ENCODE measurements around the gene KIAA0513.

KIAA0513 gene

GRCh38 chr16:85086347-85087291, 59.0 kb downstream of the KIAA0513 start:
- in situ Hi-C loops (cut with MboI; ENCODE audit: low pct_unique_long_range_greater_than_20kb, low sequenced_read_pairs, unreplicated experiment) = no loop called here
- TF ChIP-seq, protein P1, sequence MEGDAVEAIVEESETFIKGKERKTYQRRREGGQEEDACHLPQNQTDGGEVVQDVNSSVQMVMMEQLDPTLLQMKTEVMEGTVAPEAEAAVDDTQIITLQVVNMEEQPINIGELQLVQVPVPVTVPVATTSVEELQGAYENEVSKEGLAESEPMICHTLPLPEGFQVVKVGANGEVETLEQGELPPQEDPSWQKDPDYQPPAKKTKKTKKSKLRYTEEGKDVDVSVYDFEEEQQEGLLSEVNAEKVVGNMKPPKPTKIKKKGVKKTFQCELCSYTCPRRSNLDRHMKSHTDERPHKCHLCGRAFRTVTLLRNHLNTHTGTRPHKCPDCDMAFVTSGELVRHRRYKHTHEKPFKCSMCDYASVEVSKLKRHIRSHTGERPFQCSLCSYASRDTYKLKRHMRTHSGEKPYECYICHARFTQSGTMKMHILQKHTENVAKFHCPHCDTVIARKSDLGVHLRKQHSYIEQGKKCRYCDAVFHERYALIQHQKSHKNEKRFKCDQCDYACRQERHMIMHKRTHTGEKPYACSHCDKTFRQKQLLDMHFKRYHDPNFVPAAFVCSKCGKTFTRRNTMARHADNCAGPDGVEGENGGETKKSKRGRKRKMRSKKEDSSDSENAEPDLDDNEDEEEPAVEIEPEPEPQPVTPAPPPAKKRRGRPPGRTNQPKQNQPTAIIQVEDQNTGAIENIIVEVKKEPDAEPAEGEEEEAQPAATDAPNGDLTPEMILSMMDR (IDR thresholded peaks at IDR 0.05; ENCODE audit: extremely low read depth, insufficient read depth, missing control alignments) = peak; percentile 86
- peak; percentile 90 for DNase-seq (ENCODE audit: low spot score)

- in situ Hi-C loops (cut with MboI; ENCODE audit: low pct_unique_long_range_greater_than_20kb, low sequenced_read_pairs, unreplicated experiment) = no loop called here
Measured at GRCh38 chr16:85087899-85088569, 60.4 kb downstream of the KIAA0513 start.

DNA sequence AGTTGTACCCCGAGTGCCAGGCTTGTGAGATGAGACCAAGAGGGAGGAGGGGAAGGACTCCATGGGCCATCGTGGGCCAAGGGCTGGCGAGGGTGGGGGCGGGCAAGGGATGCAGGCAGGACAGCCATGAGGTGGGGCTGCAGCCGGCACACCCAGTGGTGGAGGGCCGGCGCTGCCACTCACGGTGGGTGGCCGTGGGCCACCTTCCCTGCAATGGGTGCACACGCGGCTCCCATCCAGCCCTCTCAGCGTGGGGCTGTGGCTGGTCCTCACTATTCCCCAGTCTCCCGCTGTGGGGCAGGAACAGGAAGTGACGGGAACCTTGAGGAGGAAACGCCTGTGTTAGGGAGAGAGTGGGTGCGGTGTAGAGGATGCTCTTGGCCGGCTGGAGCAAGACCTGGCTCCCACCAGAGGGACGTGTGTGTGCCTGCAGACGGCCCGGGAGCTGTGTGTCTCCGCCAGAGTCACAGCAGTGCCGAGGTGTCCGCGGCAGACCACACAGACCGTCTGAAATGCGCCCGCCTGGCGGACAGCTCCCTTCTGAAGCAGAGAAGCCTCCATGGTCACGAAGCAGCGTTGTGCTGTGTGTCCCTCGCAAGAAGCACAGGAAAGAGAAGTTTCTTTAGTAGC, 61.1 kb downstream of the KIAA0513 start:
- in situ Hi-C loops (cut with MboI; ENCODE audit: low pct_unique_long_range_greater_than_20kb, low sequenced_read_pairs, unreplicated experiment) = no loop called here
- TF ChIP-seq, protein P1 (IDR thresholded peaks at IDR 0.05; ENCODE audit: extremely low read depth, insufficient read depth, missing control alignments) = no peak
- DNase-seq (ENCODE audit: low spot score) = no peak

More at GRCh38 chr16:85087899-85088569, 60.4 kb downstream of the KIAA0513 start:
- TF ChIP-seq, protein P1 (IDR thresholded peaks at IDR 0.05; ENCODE audit: extremely low read depth, insufficient read depth, missing control alignments) = no peak
- no peak for DNase-seq (ENCODE audit: low spot score)

DNA sequence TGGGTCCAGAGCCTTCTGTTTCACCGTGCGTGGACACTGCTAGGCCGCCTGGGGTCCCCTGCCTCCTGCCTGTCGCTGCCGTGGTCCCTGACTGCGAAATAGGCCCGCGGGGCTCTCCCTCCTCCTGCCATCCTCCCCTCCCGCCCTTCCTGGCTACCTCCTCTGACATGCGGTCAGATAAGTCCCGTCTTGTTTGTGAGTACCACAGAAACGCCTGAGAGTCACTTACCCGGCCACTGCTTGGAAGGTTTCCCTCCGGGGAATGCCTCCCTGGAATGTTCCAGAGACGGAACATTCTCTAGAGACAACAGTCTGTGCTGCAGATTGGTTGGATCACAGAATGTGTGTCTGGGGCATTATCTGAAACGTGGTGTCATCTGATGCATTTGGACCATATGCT, 61.9 kb downstream of the KIAA0513 start:
- TF ChIP-seq, protein P1 (IDR thresholded peaks at IDR 0.05; ENCODE audit: extremely low read depth, insufficient read depth, missing control alignments) = no peak
- DNase-seq (ENCODE audit: low spot score) = no peak
- in situ Hi-C loops (cut with MboI; ENCODE audit: low pct_unique_long_range_greater_than_20kb, low sequenced_read_pairs, unreplicated experiment) = no loop called here

DNA sequence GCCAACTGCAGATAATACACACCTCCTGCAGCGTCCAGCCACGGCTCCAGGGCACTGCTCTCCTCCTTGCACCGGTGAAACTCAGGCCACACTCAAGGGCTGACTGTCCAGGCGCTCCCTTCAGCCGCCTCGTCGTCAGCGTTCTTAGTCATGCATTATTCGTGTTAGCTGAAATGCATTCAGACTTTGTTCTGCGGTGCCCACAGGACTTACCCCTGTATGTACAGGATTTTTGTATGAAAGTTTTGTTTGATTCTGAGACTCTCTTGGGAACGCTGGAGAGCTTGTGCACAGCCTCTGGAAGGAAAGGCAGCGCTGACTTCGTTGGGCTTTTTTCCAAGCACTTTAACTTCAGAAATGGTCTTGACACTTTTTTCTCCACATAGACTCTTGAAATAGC, 62.6 kb downstream of the KIAA0513 start:
- TF ChIP-seq, protein P1 (IDR thresholded peaks at IDR 0.05; ENCODE audit: extremely low read depth, insufficient read depth, missing control alignments) = no peak
- in situ Hi-C loops (cut with MboI; ENCODE audit: low pct_unique_long_range_greater_than_20kb, low sequenced_read_pairs, unreplicated experiment) = no loop called here
- DNase-seq (ENCODE audit: low spot score) = no peak

DNA sequence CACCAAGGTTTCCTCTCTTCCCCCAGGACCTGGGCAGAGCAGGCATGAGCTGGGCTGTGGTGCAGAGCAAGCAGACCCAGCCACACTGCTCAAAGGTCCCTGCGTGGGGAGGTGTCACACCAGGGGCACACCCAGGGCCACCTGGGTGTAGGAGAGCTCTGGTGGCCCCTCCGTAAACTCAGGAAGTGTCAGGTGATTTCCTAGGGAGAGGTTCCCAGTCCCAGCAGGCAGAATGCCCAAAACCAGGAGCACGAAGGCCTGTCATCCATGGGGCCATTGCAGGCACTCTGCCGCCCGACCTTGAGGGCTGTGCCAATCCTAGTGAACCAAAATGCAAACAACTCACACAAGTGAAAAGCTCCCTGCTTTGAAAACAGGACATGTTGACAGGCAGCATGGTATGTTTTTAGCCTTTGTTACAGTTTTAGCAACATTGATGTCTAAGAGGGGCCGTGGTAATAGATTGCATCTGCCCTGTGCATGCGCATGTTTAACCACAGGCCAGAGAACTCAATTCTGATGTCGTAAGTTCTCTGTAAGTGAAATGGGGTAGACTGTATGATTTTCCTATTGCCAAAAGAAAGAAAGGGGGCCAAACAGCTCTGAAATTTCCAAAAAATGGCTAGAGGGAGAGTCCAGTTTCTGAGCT, 63.4 kb downstream of the KIAA0513 start:
- in situ Hi-C loops (cut with MboI; ENCODE audit: low pct_unique_long_range_greater_than_20kb, low sequenced_read_pairs, unreplicated experiment) = no loop called here
- DNase-seq (ENCODE audit: low spot score) = no peak
- TF ChIP-seq, protein P1 (IDR thresholded peaks at IDR 0.05; ENCODE audit: extremely low read depth, insufficient read depth, missing control alignments) = no peak
